MM.1S (cell line): ENCODE results near the gene DHRS11.

ENCODE experiments used
- DNase-seq: peaks from one replicate; pipeline ENCODE4 v3.0.0-alpha.2; 2015
- H2AFZ ChIP-seq: fragments of 300-600 bp; sonication (generic); 2 replicates; pipeline ENCODE4 v1.6.0; 2016; ENCODE audit warnings: antibody characterized with exemption, low read length
- H3F3A ChIP-seq: fragments of 300-600 bp; sonication (generic); 2 replicates; pipeline ENCODE4 v1.6.1; 2016; ENCODE audit warnings: mild to moderate bottlenecking, antibody characterized with exemption, low read length, moderate library complexity, mixed read lengths; ENCODE audit not compliant: insufficient read depth
- H3K27ac ChIP-seq: fragments of 300-600 bp; sonication (generic); 2 replicates; pipeline ENCODE4 v1.5.1; 2016; ENCODE audit warnings: mild to moderate bottlenecking, low read length
- H3K27me3 ChIP-seq: fragments of 300-600 bp; sonication (generic); replicated peaks from 2 replicates; pipeline ENCODE4 v1.6.0; 2016; ENCODE audit warnings: low read length; ENCODE audit not compliant: insufficient read depth
- H3K36me3 ChIP-seq: fragments of 300-600 bp; sonication (generic); replicated peaks from 2 replicates; pipeline ENCODE4 v1.6.1; 2016; ENCODE audit warnings: mild to moderate bottlenecking, low read length, mixed read lengths; ENCODE audit not compliant: insufficient read depth
- H3K4me1 ChIP-seq: fragments of 300-600 bp; sonication (generic); 2 replicates; pipeline ENCODE4 v1.6.1; 2016; ENCODE audit warnings: low read length, mixed read lengths
- H3K4me2 ChIP-seq: fragments of 300-600 bp; sonication (generic); 2 replicates; pipeline ENCODE4 v1.6.0; 2016; ENCODE audit warnings: low read depth, low read length
- H3K4me3 ChIP-seq: fragments of 300-600 bp; sonication (generic); 2 replicates; pipeline ENCODE4 v1.5.1; 2016; ENCODE audit warnings: low read length, mixed read lengths
- H3K79me2 ChIP-seq: fragments of 300-600 bp; sonication (generic); 2 replicates; pipeline ENCODE4 v1.6.1; 2016; ENCODE audit warnings: mixed run types, low read length, mixed read lengths
- H3K9ac ChIP-seq: fragments of 300-600 bp; sonication (generic); 2 replicates; pipeline ENCODE4 v1.6.1; 2016; ENCODE audit warnings: low read length, mixed read lengths
- H3K9me2 ChIP-seq: fragments of 300-600 bp; sonication (generic); replicated peaks from 2 replicates; pipeline ENCODE4 v1.6.1; 2016; ENCODE audit warnings: mild to moderate bottlenecking, low read length, mixed read lengths; ENCODE audit not compliant: insufficient read depth
- H3K9me3 ChIP-seq: fragments of 300-600 bp; sonication (generic); replicated peaks from 2 replicates; pipeline ENCODE4 v1.6.1; 2016; ENCODE audit warnings: mild to moderate bottlenecking, low read length, mixed read lengths; ENCODE audit not compliant: insufficient read depth
- H4K20me1 ChIP-seq: fragments of 300-600 bp; sonication (generic); 2 replicates; pipeline ENCODE4 v1.6.1; 2016; ENCODE audit warnings: mild to moderate bottlenecking, low read length, moderate library complexity, mixed read lengths; ENCODE audit not compliant: insufficient read depth
- CTCF ChIP-seq: fragments of 300-600 bp; sonication (generic); IDR thresholded peaks from 2 replicates; pipeline ENCODE4 v1.5.1; 2016; ENCODE audit warnings: antibody characterized with exemption, low read length, mixed read lengths
- EZH2 ChIP-seq: fragments of 300-600 bp; sonication (generic); optimal IDR thresholded peaks from 2 replicates; pipeline ENCODE3; 2017; ENCODE audit warnings: low read depth, mild to moderate bottlenecking, antibody characterized with exemption, low read length, mixed read lengths
- EZH2phosphoT487 ChIP-seq: fragments of 300-600 bp; sonication (generic); IDR thresholded peaks from 2 replicates; pipeline ENCODE4 v1.6.1; 2018; ENCODE audit warnings: antibody characterized with exemption, low read length

The DHRS11 gene

GRCh38 chr17:36629970-36630502 is 38.4 kb downstream of the DHRS11 start:
- no peaks in the 10 kb centered on the region for H3K4me1 ChIP-seq
- H2AFZ ChIP-seq = no peak overlapping the region
- H3K4me2 ChIP-seq = no peak overlapping the region
- no peak overlapping the region for H3K27ac ChIP-seq
- no peaks in the 10 kb centered on the region for H3K79me2 ChIP-seq
- H3K4me3 ChIP-seq = no peak overlapping the region
- DNase-seq = no peak
- no peaks in the 10 kb centered on the region for H3K9me3 ChIP-seq
- no peaks in the 10 kb centered on the region for H3K36me3 ChIP-seq
- H3K9ac ChIP-seq = no peak overlapping the region
- TF ChIP-seq EZH2 (no peak), EZH2phosphoT487 (no peak), CTCF (no peak)
- H3K9me2 ChIP-seq = no peaks in the 10 kb centered on the region
- H3F3A ChIP-seq = no peaks in the 10 kb centered on the region
- H3K27me3 ChIP-seq = peaks cover 39% of the 10 kb centered on the region
- no peaks in the 10 kb centered on the region for H4K20me1 ChIP-seq

- TF ChIP-seq CTCF (no peak), EZH2phosphoT487 (no peak), EZH2 (no peak)
- no peaks in the 10 kb centered on the region for H3K9me2 ChIP-seq
- no peak overlapping the region for H3K9ac ChIP-seq
- H4K20me1 ChIP-seq = no peaks in the 10 kb centered on the region
- no peak overlapping the region for H3K27ac ChIP-seq
- no peaks in the 10 kb centered on the region for H3K36me3 ChIP-seq
- no peak overlapping the region for H2AFZ ChIP-seq
- H3K4me1 ChIP-seq = no peaks in the 10 kb centered on the region
- no peak overlapping the region for H3K4me2 ChIP-seq
- no peaks in the 10 kb centered on the region for H3K9me3 ChIP-seq
- H3K79me2 ChIP-seq = no peaks in the 10 kb centered on the region
- peaks cover 45% of the 10 kb centered on the region for H3K27me3 ChIP-seq
- no peak overlapping the region for H3K4me3 ChIP-seq
- no peak for DNase-seq
- H3F3A ChIP-seq = no peaks in the 10 kb centered on the region
Measured at GRCh38 chr17:36631022-36631421, 39.3 kb downstream of the DHRS11 start.

DNA sequence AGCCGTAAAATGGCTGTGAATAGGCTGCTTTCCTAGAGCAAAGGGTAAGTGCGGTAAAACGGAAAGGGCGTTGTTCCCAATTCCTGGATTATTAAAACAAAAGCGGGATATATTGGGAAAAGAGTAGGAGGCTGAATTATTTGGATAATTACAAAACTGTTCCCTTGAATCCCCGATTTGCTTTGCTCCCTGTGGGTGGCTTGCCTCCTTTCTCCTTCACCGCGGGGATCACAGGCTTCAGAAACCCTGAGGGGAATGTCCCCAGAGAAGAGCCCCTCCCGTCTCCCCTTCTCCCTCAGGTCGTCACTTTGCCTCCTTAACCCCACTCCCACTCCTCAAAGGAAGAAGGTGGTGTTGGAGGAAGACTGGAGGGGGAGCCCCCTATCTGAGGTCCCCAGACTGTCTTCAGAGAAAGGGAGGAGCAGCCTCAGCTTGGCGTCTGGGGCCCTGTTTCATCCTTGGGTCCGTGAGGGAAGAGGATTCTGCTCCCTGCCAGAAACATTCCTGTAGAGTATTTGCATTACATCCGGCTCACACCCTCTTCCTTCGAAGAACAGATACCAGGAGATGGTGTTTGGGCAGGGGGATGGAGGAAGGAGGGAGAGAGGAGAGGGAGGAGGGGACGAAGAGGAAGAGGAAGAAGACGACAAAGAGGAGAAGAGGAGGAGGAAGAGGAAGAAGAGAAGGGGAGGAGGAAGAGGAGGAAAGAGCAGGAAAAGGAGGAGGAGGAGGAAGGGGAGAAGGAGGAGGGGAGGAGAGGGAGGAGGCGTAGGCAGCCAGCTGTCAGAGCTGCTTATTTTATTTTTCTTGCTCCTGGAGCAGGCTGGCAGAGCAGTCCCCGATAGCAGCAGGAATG is 41.5 kb downstream of the DHRS11 start:
- H3K4me2 ChIP-seq = no peak overlapping the region
- DNase-seq = no peak
- no peaks in the 10 kb centered on the region for H3K9me3 ChIP-seq
- H3K36me3 ChIP-seq = no peaks in the 10 kb centered on the region
- H3K4me3 ChIP-seq = no peak overlapping the region
- H3F3A ChIP-seq = no peaks in the 10 kb centered on the region
- H3K27ac ChIP-seq = no peak overlapping the region
- H3K9me2 ChIP-seq = no peaks in the 10 kb centered on the region
- H3K27me3 ChIP-seq = peaks cover 63% of the 10 kb centered on the region
- no peaks in the 10 kb centered on the region for H3K4me1 ChIP-seq
- H3K79me2 ChIP-seq = no peaks in the 10 kb centered on the region
- TF ChIP-seq EZH2 = no peak
- no peak for TF ChIP-seq EZH2phosphoT487
- no peak for TF ChIP-seq CTCF
- H4K20me1 ChIP-seq = no peaks in the 10 kb centered on the region
- H2AFZ ChIP-seq = no peak overlapping the region
- no peak overlapping the region for H3K9ac ChIP-seq
